GM12891 (cell line): Measurements from ENCODE around the gene UPF2.
"Not testable (repeated sequence)": the region's sequence is repeated elsewhere in the genome, so short reads cannot be mapped to it uniquely, and the experiment has no call there.

ENCODE experiments used
- POLR2A ChIP-seq: IDR thresholded peaks from 2 replicates; pipeline ENCODE4 v1.6.1; 2011; ENCODE audit warnings: low read depth, low read length, control low read depth
- POLR2AphosphoS5 ChIP-seq: IDR thresholded peaks from 2 replicates; pipeline ENCODE4 v1.6.1; 2011; ENCODE audit warnings: low read depth, low read length, control low read depth
- TAF1 ChIP-seq: IDR thresholded peaks from 2 replicates; pipeline ENCODE4 v1.6.1; 2011; ENCODE audit warnings: low read depth, low read length, control low read depth

- not testable (repeated sequence) for TF ChIP-seq POLR2A, TAF1, POLR2AphosphoS5
Measured at GRCh38 chr10:12008842-12009241, 33.8 kb downstream of the UPF2 start.
